Measurements from ENCODE around the gene MATCAP1. TPM values are rescaled to one million over a fixed set of nuclear protein-coding genes. Genes with fewer than 3 reads are reported as not detected.
A peak's percentile ranks its signal among the peaks of the same experiment; 100 is the strongest.

MATCAP1 gene
- total and polyA plus RNA-seq, 3 experiments from 2014 or later, result 0.68 to 15.6 (median 15.3) TPM

DNA sequence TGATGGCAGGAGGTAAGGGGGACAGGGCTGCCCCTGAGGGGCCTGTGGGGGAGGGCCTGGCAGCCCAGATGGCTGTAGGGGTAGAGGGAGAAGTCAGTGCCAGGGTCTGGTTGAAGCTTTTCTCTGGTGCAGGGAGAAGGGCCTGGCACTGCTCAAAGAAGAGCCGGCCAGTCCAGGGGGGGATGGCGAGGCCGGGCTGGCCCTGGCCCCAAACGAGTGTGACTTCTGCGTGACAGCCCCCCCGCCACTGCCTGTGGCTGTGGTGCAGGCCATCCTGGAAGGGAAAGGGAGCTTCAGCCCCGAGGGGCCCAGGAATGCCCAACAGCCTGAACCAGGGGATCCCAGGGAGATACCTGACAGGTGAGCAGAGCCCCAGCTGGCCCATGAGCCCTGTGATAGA is 16.2 kb downstream of the MATCAP1 start:
- CTCF ChIA-PET, result interaction anchor here (1.6 to 17.6 kb wide), 4 partner anchors 14 to 150 kb away, joined by 4 to 205 read pairs (median 50); partner anchors contain the start of genes B3GNT9, EXOC3L1 and MATCAP1
- H3K27me3 ChIP-seq (ENCODE audit: insufficient read depth, low read length, poor library complexity, severe bottlenecking), result peaks cover 72% of the 10 kb centered on the region
- peaks cover 39% of the 10 kb centered on the region for H3K4me1 ChIP-seq (ENCODE audit: insufficient read depth, low read length)
- H3K27ac Mint-ChIP-seq, result no peak overlapping the region
- H3K36me3 ChIP-seq (ENCODE audit: insufficient read depth, low read length), result no peaks in the 10 kb centered on the region
- H3K9me3 ChIP-seq (ENCODE audit: low read length), result no peaks in the 10 kb centered on the region
- H3K4me3 Mint-ChIP-seq, result no peak overlapping the region
- peaks cover 51 to 61% of the 10 kb centered on the region in 2 donors for H3K27me3 Mint-ChIP-seq
- no peaks in the 10 kb centered on the region for H3K36me3 Mint-ChIP-seq
- POLR2A ChIA-PET, result no interaction called here
- no peak overlapping the region for H3K27ac ChIP-seq (ENCODE audit: low read depth, low read length)
- peaks cover 28 to 57% (median 29%) of the 10 kb centered on the region in 3 donors for H3K4me1 Mint-ChIP-seq
- H3K4me3 ChIP-seq (ENCODE audit: low read length), result no peak overlapping the region
- DNase-seq, result no peak
- H3K9me3 Mint-ChIP-seq, result peaks cover 0 to 2% (median 0%) of the 10 kb centered on the region in 5 donors

DNA sequence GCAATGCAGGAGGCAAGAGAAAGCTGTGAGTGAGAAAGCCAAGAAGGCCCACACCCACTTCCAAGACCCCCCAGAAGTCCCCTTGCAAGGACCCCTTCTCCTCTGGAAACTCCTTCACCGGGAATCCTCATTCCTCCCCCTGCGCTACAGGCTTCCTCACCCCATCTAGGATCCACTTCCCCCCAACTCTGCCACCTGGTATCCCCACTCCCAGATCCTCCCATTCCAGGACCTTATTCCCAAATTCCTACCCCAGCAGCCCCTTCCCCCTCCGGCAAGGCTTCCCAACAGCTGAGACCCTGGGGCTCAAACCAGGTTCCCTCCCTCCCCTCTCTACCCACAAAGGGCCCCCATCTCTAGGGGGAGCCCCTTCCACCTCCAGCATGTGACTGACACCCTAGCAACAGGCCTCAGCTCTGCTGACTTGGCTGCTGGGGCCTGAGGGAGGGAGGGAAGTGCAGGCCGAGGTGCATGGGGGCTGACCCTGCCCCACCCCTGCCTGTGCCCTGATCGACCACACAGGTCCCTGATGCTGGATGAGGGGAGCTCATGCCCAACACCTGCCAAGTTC is 17.1 kb downstream of the MATCAP1 start:
- Histone ChIP-seq H3K4me3 (ENCODE audit: low read length) (no peak overlapping the region), H3K4me1 (ENCODE audit: insufficient read depth, low read length) (peaks cover 44% of the 10 kb centered on the region), H3K27me3 (ENCODE audit: insufficient read depth, low read length, poor library complexity, severe bottlenecking) (peaks cover 76% of the 10 kb centered on the region), H3K27ac (ENCODE audit: low read depth, low read length) (no peak overlapping the region), H3K36me3 (ENCODE audit: insufficient read depth, low read length) (no peaks in the 10 kb centered on the region), H3K9me3 (ENCODE audit: low read length) (no peaks in the 10 kb centered on the region)
- ChIA-PET CTCF (interaction anchor here (12.7 to 17.6 kb wide), 2 partner anchors 13 to 19 kb away, joined by 80 to 205 read pairs; partner anchors contain the start of genes B3GNT9, EXOC3L1 and MATCAP1), POLR2A (no interaction called here)
- H3K4me1 Mint-ChIP-seq, result peaks cover 26 to 64% (median 35%) of the 10 kb centered on the region in 3 donors
- H3K36me3 Mint-ChIP-seq, result no peaks in the 10 kb centered on the region
- H3K4me3 Mint-ChIP-seq, result peak overlapping the region in 1 of 7 donors; percentile 78
- H3K27ac Mint-ChIP-seq, result no peak overlapping the region
- H3K27me3 Mint-ChIP-seq, result peaks cover 60 to 69% of the 10 kb centered on the region in 2 donors
- peaks cover 0 to 2% (median 0%) of the 10 kb centered on the region in 5 donors for H3K9me3 Mint-ChIP-seq
- no peak for DNase-seq

GRCh38 chr16:67166110-67166547 is 17.6 kb downstream of the MATCAP1 start:
- peaks cover 49% of the 10 kb centered on the region for H3K4me1 ChIP-seq (ENCODE audit: insufficient read depth, low read length)
- peaks cover 77% of the 10 kb centered on the region for H3K27me3 ChIP-seq (ENCODE audit: insufficient read depth, low read length, poor library complexity, severe bottlenecking)

GRCh38 chr16:67165121-67166078 is 18.4 kb downstream of the MATCAP1 start:
- peaks cover 56% of the 10 kb centered on the region for H3K4me1 ChIP-seq (ENCODE audit: insufficient read depth, low read length)

More at GRCh38 chr16:67166110-67166547, 17.6 kb downstream of the MATCAP1 start:
- H3K4me3 ChIP-seq (ENCODE audit: low read length), result no peak overlapping the region
- CTCF ChIA-PET, result interaction anchor here (12.7 to 17.6 kb wide), 2 partner anchors 13 to 20 kb away, joined by 80 to 205 read pairs; partner anchors contain the start of genes B3GNT9, EXOC3L1 and MATCAP1
- DNase-seq, result no peak
- no peaks in the 10 kb centered on the region for H3K36me3 ChIP-seq (ENCODE audit: insufficient read depth, low read length)
- no peak overlapping the region for H3K27ac ChIP-seq (ENCODE audit: low read depth, low read length)
- H3K9me3 Mint-ChIP-seq, result peaks cover 0 to 2% (median 0%) of the 10 kb centered on the region in 5 donors
- H3K27me3 Mint-ChIP-seq, result peaks cover 61 to 66% of the 10 kb centered on the region in 2 donors
- H3K9me3 ChIP-seq (ENCODE audit: low read length), result no peaks in the 10 kb centered on the region
- peak overlapping the region in 1 of 7 donors; percentile 66 for H3K4me3 Mint-ChIP-seq
- no peaks in the 10 kb centered on the region for H3K36me3 Mint-ChIP-seq
- peaks cover 21 to 61% (median 32%) of the 10 kb centered on the region in 3 donors for H3K4me1 Mint-ChIP-seq
- POLR2A ChIA-PET, result no interaction called here
- no peak overlapping the region for H3K27ac Mint-ChIP-seq

DNA sequence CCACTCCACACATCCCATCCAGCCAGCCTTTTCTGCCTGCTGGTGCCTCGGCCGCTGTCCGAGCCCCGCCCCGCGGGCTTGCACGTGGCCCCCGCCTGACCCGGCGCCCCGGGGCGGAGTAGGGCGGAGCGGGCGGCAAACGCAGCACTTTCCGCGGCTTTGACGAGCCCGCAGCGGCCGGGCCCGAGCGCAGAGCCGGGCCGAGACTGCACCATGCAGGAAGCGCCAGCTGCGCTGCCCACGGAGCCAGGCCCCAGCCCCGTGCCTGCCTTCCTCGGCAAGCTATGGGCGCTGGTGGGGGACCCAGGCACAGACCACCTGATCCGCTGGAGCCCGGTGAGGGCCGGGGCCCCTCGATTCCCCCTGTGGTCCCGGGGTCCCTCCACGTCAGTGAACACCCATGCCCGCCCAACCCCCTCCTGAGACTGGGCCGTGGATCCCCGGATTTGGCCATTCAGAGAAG is 19.1 kb downstream of the MATCAP1 start, which contains the start of gene HSF4:
Gene HSF4 (plus strand): TSS at position 147 of the 463 bp plus-strand sequence. CDS start 67 bp downstream, at position 214.
- Mint-ChIP-seq H3K4me1 (peaks cover 21 to 61% (median 25%) of the 10 kb centered on the region in 3 donors), H3K36me3 (peaks cover 0 to 4% (median 0%) of the 10 kb centered on the region in 3 donors), H3K9me3 (peaks cover 0 to 2% (median 0%) of the 10 kb centered on the region in 5 donors), H3K4me3 (peak within 1 kb of the TSS; percentile 50 to 81 (median 64)), H3K27me3 (peaks cover 58 to 60% of the 10 kb centered on the region in 2 donors), H3K27ac (peak within 1 kb of the TSS in 2 of 8 donors; percentile 48 to 53)
- H3K4me1 ChIP-seq (ENCODE audit: insufficient read depth, low read length), result peaks cover 54% of the 10 kb centered on the region
- ChIA-PET CTCF (interaction anchor here (3.4 to 17.6 kb wide), 3 partner anchors 10 to 21 kb away, joined by 22 to 205 read pairs (median 80); partner anchors contain the start of genes B3GNT9, EXOC3L1 and MATCAP1), POLR2A (interaction anchor here (1.0 kb wide), 1 partner anchor 10 kb away, joined by 4 read pairs; no protein-coding TSS in a partner anchor)
- H3K36me3 ChIP-seq (ENCODE audit: insufficient read depth, low read length), result no peaks in the 10 kb centered on the region
- peaks cover 67% of the 10 kb centered on the region for H3K27me3 ChIP-seq (ENCODE audit: insufficient read depth, low read length, poor library complexity, severe bottlenecking)
- DNase-seq, result no peak
- peak within 1 kb of the TSS; percentile 32 for H3K4me3 ChIP-seq (ENCODE audit: low read length)
- no peaks in the 10 kb centered on the region for H3K9me3 ChIP-seq (ENCODE audit: low read length)
- peak within 1 kb of the TSS; percentile 24 for H3K27ac ChIP-seq (ENCODE audit: low read depth, low read length)

More at GRCh38 chr16:67165121-67166078, 18.4 kb downstream of the MATCAP1 start:
- Mint-ChIP-seq H3K27me3 (peaks cover 59 to 66% of the 10 kb centered on the region in 2 donors), H3K4me1 (peaks cover 25 to 63% (median 31%) of the 10 kb centered on the region in 3 donors), H3K36me3 (no peaks in the 10 kb centered on the region), H3K9me3 (peaks cover 0 to 2% (median 0%) of the 10 kb centered on the region in 5 donors), H3K27ac (no peak overlapping the region), H3K4me3 (peak overlapping the region in 4 of 7 donors; percentile 28 to 81 (median 46))
- no peaks in the 10 kb centered on the region for H3K9me3 ChIP-seq (ENCODE audit: low read length)
- CTCF ChIA-PET, result interaction anchor here (3.4 to 17.6 kb wide), 3 partner anchors 10 to 20 kb away, joined by 22 to 205 read pairs (median 80); partner anchors contain the start of genes B3GNT9, EXOC3L1 and MATCAP1
- POLR2A ChIA-PET, result interaction anchor here (1.0 kb wide), 1 partner anchor 10 kb away, joined by 4 read pairs; no protein-coding TSS in a partner anchor
- H3K27ac ChIP-seq (ENCODE audit: low read depth, low read length), result no peak overlapping the region
- peaks cover 73% of the 10 kb centered on the region for H3K27me3 ChIP-seq (ENCODE audit: insufficient read depth, low read length, poor library complexity, severe bottlenecking)
- no peak for DNase-seq
- no peaks in the 10 kb centered on the region for H3K36me3 ChIP-seq (ENCODE audit: insufficient read depth, low read length)
- H3K4me3 ChIP-seq (ENCODE audit: low read length), result no peak overlapping the region

GRCh38 chr16:67163999-67164558 is 19.7 kb downstream of the MATCAP1 start:
- no peaks in the 10 kb centered on the region for H3K9me3 ChIP-seq (ENCODE audit: low read length)
- ChIA-PET POLR2A (interaction anchor here (0.7 to 2.6 kb wide), 3 partner anchors 11 to 774 kb away, joined by 3 to 9 read pairs (median 4); partner anchors contain the start of gene B3GNT9), CTCF (interaction anchor here (0.7 to 17.6 kb wide), 4 partner anchors 11 to 147 kb away, joined by 3 to 205 read pairs (median 51); partner anchors contain the start of genes B3GNT9, EXOC3L1 and MATCAP1)
- H3K27me3 Mint-ChIP-seq, result peaks cover 53 to 60% of the 10 kb centered on the region in 2 donors
- peaks cover 0 to 2% (median 0%) of the 10 kb centered on the region in 5 donors for H3K9me3 Mint-ChIP-seq
- no peak for DNase-seq
- H3K36me3 ChIP-seq (ENCODE audit: insufficient read depth, low read length), result no peaks in the 10 kb centered on the region
- peaks cover 20 to 56% (median 24%) of the 10 kb centered on the region in 3 donors for H3K4me1 Mint-ChIP-seq
- H3K4me1 ChIP-seq (ENCODE audit: insufficient read depth, low read length), result peaks cover 52% of the 10 kb centered on the region
- H3K27me3 ChIP-seq (ENCODE audit: insufficient read depth, low read length, poor library complexity, severe bottlenecking), result peaks cover 62% of the 10 kb centered on the region
- H3K27ac Mint-ChIP-seq, result peak overlapping the region in 2 of 8 donors; percentile 48 to 53
- peak overlapping the region; percentile 38 to 78 (median 64) for H3K4me3 Mint-ChIP-seq
- H3K36me3 Mint-ChIP-seq, result peaks cover 0 to 9% (median 0%) of the 10 kb centered on the region in 3 donors
- H3K27ac ChIP-seq (ENCODE audit: low read depth, low read length), result peak overlapping the region; percentile 24
- H3K4me3 ChIP-seq (ENCODE audit: low read length), result no peak overlapping the region

All from CD8-positive, alpha-beta memory T cell (primary cell).